Stimulated activated CD8-positive, alpha-beta memory T cell treated with anti-CD3 and anti-CD28 coated beads, Interleukin-7, amount 100 ng/mL, for 24 hours (primary cell): Measurements from ENCODE around the gene NMNAT3.

Source experiments
- DNase-seq: peaks from one replicate; pipeline ENCODE4 v3.0.0-alpha.2; 2020; ENCODE audit warnings: low read depth

The NMNAT3 gene

GRCh38 chr3:139521144-139521543 lies 156.6 kb downstream of the NMNAT3 start:
- DNase-seq, result no peak

GRCh38 chr3:139519998-139520737 lies 157.6 kb downstream of the NMNAT3 start:
- no peak for DNase-seq

- DNase-seq, result no peak
These were observed 158.6 kb downstream of the NMNAT3 start for GRCh38 chr3:139518926-139519842.

- no peak for DNase-seq
These were observed 159.5 kb downstream of the NMNAT3 start for GRCh38 chr3:139518306-139518705.

GRCh38 chr3:139517321-139518065 lies 160.3 kb downstream of the NMNAT3 start:
- no peak for DNase-seq

GRCh38 chr3:139514741-139515140 lies 163.0 kb downstream of the NMNAT3 start:
- no peak for DNase-seq
